ENCODE data around the gene CPEB4.

GRCh38 chr5:173960986-173961385 is 72.8 kb downstream of the CPEB4 start:
- TF ChIP-seq, protein P1, sequence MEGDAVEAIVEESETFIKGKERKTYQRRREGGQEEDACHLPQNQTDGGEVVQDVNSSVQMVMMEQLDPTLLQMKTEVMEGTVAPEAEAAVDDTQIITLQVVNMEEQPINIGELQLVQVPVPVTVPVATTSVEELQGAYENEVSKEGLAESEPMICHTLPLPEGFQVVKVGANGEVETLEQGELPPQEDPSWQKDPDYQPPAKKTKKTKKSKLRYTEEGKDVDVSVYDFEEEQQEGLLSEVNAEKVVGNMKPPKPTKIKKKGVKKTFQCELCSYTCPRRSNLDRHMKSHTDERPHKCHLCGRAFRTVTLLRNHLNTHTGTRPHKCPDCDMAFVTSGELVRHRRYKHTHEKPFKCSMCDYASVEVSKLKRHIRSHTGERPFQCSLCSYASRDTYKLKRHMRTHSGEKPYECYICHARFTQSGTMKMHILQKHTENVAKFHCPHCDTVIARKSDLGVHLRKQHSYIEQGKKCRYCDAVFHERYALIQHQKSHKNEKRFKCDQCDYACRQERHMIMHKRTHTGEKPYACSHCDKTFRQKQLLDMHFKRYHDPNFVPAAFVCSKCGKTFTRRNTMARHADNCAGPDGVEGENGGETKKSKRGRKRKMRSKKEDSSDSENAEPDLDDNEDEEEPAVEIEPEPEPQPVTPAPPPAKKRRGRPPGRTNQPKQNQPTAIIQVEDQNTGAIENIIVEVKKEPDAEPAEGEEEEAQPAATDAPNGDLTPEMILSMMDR (IDR thresholded peaks at IDR 0.05 in 2 of 3, conservative IDR thresholded peaks at IDR 0.05 in 1 of 3; ENCODE audit: insufficient read depth in 2 of 3, low read depth in 1 of 3, low read length in 3 of 3) = no peak
- no peak for TF ChIP-seq HCFC1 (IDR thresholded peaks at IDR 0.05; ENCODE audit: low read depth, low read length)
- no peak for TF ChIP-seq RBM17 (IDR thresholded peaks at IDR 0.05; ENCODE audit: borderline replicate concordance, low read depth, low read length)
- no peak for TF ChIP-seq SIRT6 (IDR thresholded peaks at IDR 0.05; ENCODE audit: low read depth, low read length)
- TF ChIP-seq ZC3H11A (IDR thresholded peaks at IDR 0.05; ENCODE audit: low read depth, low read length) = no peak
- no peak for TF ChIP-seq ZNF561 (CRISPR knock-in tag; conservative IDR thresholded peaks at IDR 0.05)
- TF ChIP-seq JUNB (CRISPR knock-in tag; conservative IDR thresholded peaks at IDR 0.05) = no peak
- no peak for TF ChIP-seq TAF1 (IDR thresholded peaks at IDR 0.05; ENCODE audit: control insufficient read depth, extremely low read depth, insufficient read depth, low read length, severe bottlenecking)
- TF ChIP-seq FOXK2 (conservative IDR thresholded peaks at IDR 0.05 in 1 of 2, IDR thresholded peaks at IDR 0.05 in 1 of 2; ENCODE audit: low read depth in 2 of 2) = no peak
- TF ChIP-seq ZNF778 (CRISPR knock-in tag; IDR thresholded peaks at IDR 0.05) = no peak
- no peak for TF ChIP-seq ZNF347 (CRISPR knock-in tag; IDR thresholded peaks at IDR 0.05; ENCODE audit: low read depth)
- no peak for TF ChIP-seq POLR2AphosphoS5 (IDR thresholded peaks at IDR 0.05; ENCODE audit: control insufficient read depth, insufficient read depth, low read depth, low read length)
- no peak for TF ChIP-seq EZH2 (IDR thresholded peaks at IDR 0.05; ENCODE audit: borderline replicate concordance, low read depth, low read length)
